ENCODE results near the gene TMEM129.

The TMEM129 gene

GRCh38 chr4:1725521-1725920, 4.4 kb upstream of the TMEM129 start:
- in situ Hi-C loops (cut with HindIII; ENCODE audit: low pct_ligation_motif_present, low sequenced_read_pairs) = no loop called here
- Histone ChIP-seq H3K27me3 (replicated peaks) (no peaks in the 10 kb centered on the region), H3K27ac (no peak overlapping the region), H3K4me3 (ENCODE audit: low read depth, low read length) (no peak overlapping the region), H3K36me3 (replicated peaks) (peaks cover 13% of the 10 kb centered on the region)
- no peak for DNase-seq
- no peak for TF ChIP-seq CTCF (IDR thresholded peaks at IDR 0.05; ENCODE audit: low read depth, low read length, missing control alignments)

- Histone ChIP-seq H3K27ac (no peak overlapping the region), H3K36me3 (replicated peaks) (peaks cover 11% of the 10 kb centered on the region), H3K4me3 (ENCODE audit: low read depth, low read length) (peak overlapping the region; percentile 9), H3K27me3 (replicated peaks) (no peaks in the 10 kb centered on the region)
- DNase-seq = no peak
- in situ Hi-C loops (cut with HindIII; ENCODE audit: low pct_ligation_motif_present, low sequenced_read_pairs) = no loop called here
- no peak for TF ChIP-seq CTCF (IDR thresholded peaks at IDR 0.05; ENCODE audit: low read depth, low read length, missing control alignments)
Measured at GRCh38 chr4:1723131-1723801, 2.1 kb upstream of the TMEM129 start.

GRCh38 chr4:1722551-1723118, 1.5 kb upstream of the TMEM129 start:
- TF ChIP-seq CTCF (IDR thresholded peaks at IDR 0.05; ENCODE audit: low read depth, low read length, missing control alignments) = no peak
- peaks cover 5% of the 10 kb centered on the region for H3K36me3 ChIP-seq (replicated peaks)
- no peaks in the 10 kb centered on the region for H3K27me3 ChIP-seq (replicated peaks)
- peak overlapping the region; percentile 71 for H3K4me3 ChIP-seq (ENCODE audit: low read depth, low read length)
- no peak overlapping the region for H3K27ac ChIP-seq
- DNase-seq = no peak
- in situ Hi-C loops (cut with HindIII; ENCODE audit: low pct_ligation_motif_present, low sequenced_read_pairs) = no loop called here

- no peak for TF ChIP-seq CTCF (IDR thresholded peaks at IDR 0.05; ENCODE audit: low read depth, low read length, missing control alignments)
- Histone ChIP-seq H3K27ac (no peak overlapping the region), H3K36me3 (replicated peaks) (peaks cover 4% of the 10 kb centered on the region), H3K4me3 (ENCODE audit: low read depth, low read length) (peak overlapping the region; percentile 71), H3K27me3 (replicated peaks) (no peaks in the 10 kb centered on the region)
- in situ Hi-C loops (cut with HindIII; ENCODE audit: low pct_ligation_motif_present, low sequenced_read_pairs) = no loop called here
- DNase-seq = no peak
Measured at GRCh38 chr4:1721666-1722550, 785 bp upstream of the TMEM129 start.

GRCh38 chr4:1720163-1720983, 750 bp downstream of the TMEM129 start:
- no peak for TF ChIP-seq CTCF (IDR thresholded peaks at IDR 0.05; ENCODE audit: low read depth, low read length, missing control alignments)
- Histone ChIP-seq H3K4me3 (ENCODE audit: low read depth, low read length) (peak overlapping the region; percentile 76), H3K27ac (peak overlapping the region; percentile 62), H3K36me3 (replicated peaks) (peaks cover 4% of the 10 kb centered on the region), H3K27me3 (replicated peaks) (no peaks in the 10 kb centered on the region)
- in situ Hi-C loops (cut with HindIII; ENCODE audit: low pct_ligation_motif_present, low sequenced_read_pairs) = no loop called here
- DNase-seq = no peak
